Astrocyte (in vitro differentiated cells and primary cell): Measurements from ENCODE around the gene PLEKHG7. TPM values are rescaled to one million over a fixed set of nuclear protein-coding genes. Genes with fewer than 3 reads are reported as not detected.

Experiments
- DNase-seq: peaks from one replicate; pipeline ENCODE4 v3.0.0-alpha.2; 2010; ENCODE audit warnings: low read depth
- FAIRE-seq: peaks from 2 replicates; lab custom pipeline; 2011; peaks lifted over from hg19 to GRCh38; lab: Jason Lieb, UNC
- H2AFZ ChIP-seq: 2 replicates; pipeline ENCODE4 v1.6.0; 2012; ENCODE audit warnings: low read depth, low read length, inconsistent platforms
- H3K27ac ChIP-seq: 2 replicates; pipeline ENCODE4 v1.5.1; 2011; ENCODE audit warnings: low read depth, low read length, inconsistent platforms
- H3K27me3 ChIP-seq: 2 replicates; pipeline ENCODE4 v1.6.0; 2011; ENCODE audit warnings: low read length, inconsistent platforms; ENCODE audit not compliant: insufficient read depth
- H3K36me3 ChIP-seq: 2 replicates; pipeline ENCODE4 v1.5.1; 2011; ENCODE audit warnings: low read length, inconsistent platforms; ENCODE audit not compliant: insufficient read depth
- H3K4me1 ChIP-seq: 2 replicates; pipeline ENCODE4 v1.5.1; 2011; ENCODE audit warnings: low read length, inconsistent platforms; ENCODE audit not compliant: insufficient read depth
- H3K4me2 ChIP-seq: 2 replicates; pipeline ENCODE4 v1.6.0; 2012; ENCODE audit warnings: low read length, inconsistent platforms
- H3K4me3 ChIP-seq: 2 replicates; pipeline ENCODE4 v1.5.1; 2011; ENCODE audit warnings: low read depth, mild to moderate bottlenecking, low read length, inconsistent platforms; ENCODE audit not compliant: insufficient read depth
- H3K79me2 ChIP-seq: 2 replicates; pipeline ENCODE4 v1.6.0; 2012; ENCODE audit warnings: mild to moderate bottlenecking, low read length, inconsistent platforms; ENCODE audit not compliant: insufficient read depth
- H3K9ac ChIP-seq: 2 replicates; pipeline ENCODE4 v1.6.0; 2012; ENCODE audit warnings: mild to moderate bottlenecking, low read length, inconsistent platforms
- H3K9me3 ChIP-seq: 2 replicates; pipeline ENCODE4 v1.5.1; 2012; ENCODE audit warnings: low read depth, mild to moderate bottlenecking, low read length, inconsistent platforms; ENCODE audit not compliant: insufficient read depth
- H4K20me1 ChIP-seq: 2 replicates; pipeline ENCODE4 v1.6.0; 2012; ENCODE audit warnings: low read length, inconsistent platforms; ENCODE audit not compliant: insufficient read depth
- H3K27ac Mint-ChIP-seq: one replicate; pipeline ENCODE4 v1.8.0; 2021; ENCODE audit warnings: mild to moderate bottlenecking, mixed read lengths; ENCODE audit not compliant: unreplicated experiment
- H3K27me3 Mint-ChIP-seq: one replicate; pipeline ENCODE4 v1.8.0; 2021; ENCODE audit warnings: low read depth, mixed read lengths; ENCODE audit not compliant: unreplicated experiment
- H3K36me3 Mint-ChIP-seq: one replicate; pipeline ENCODE4 v1.8.0; 2021; ENCODE audit warnings: low read depth, mixed read lengths; ENCODE audit not compliant: unreplicated experiment
- H3K4me1 Mint-ChIP-seq: one replicate; pipeline ENCODE4 v1.8.0; 2021; ENCODE audit warnings: low read depth, mixed read lengths; ENCODE audit not compliant: unreplicated experiment
- H3K4me3 Mint-ChIP-seq: one replicate; pipeline ENCODE4 v1.8.0; 2021; ENCODE audit warnings: mild to moderate bottlenecking, moderate library complexity, mixed read lengths; ENCODE audit not compliant: unreplicated experiment
- H3K9me3 Mint-ChIP-seq: one replicate; pipeline ENCODE4 v1.8.0; 2021; ENCODE audit warnings: mild to moderate bottlenecking, mixed read lengths; ENCODE audit not compliant: unreplicated experiment
- CTCF ChIP-seq: IDR thresholded peaks from 2 replicates; pipeline ENCODE4 v1.5.1; 2011; ENCODE audit warnings: low read depth, mild to moderate bottlenecking, inconsistent platforms, low read length, moderate library complexity; ENCODE audit not compliant: insufficient read depth
- EZH2 ChIP-seq: IDR thresholded peaks from 2 replicates; pipeline ENCODE4 v1.6.1; 2012; ENCODE audit warnings: mild to moderate bottlenecking, low read length, inconsistent platforms; ENCODE audit not compliant: insufficient read depth
- total RNA-seq: library from RNA; stranded (reverse); gene quantifications from 2 replicates; pipeline ENCODE4 v1.2.1, GENCODE V29; 2021

Gene PLEKHG7
- total RNA-seq, 1 donor from 2014 or later, result 0.68 TPM

GRCh38 chr12:92656911-92657310 lies 45.9 kb upstream of the PLEKHG7 start:
- Histone ChIP-seq H4K20me1 (no peaks in the 10 kb centered on the region), H3K9ac (no peak overlapping the region), H3K4me3 (no peak overlapping the region), H3K4me1 (no peaks in the 10 kb centered on the region), H3K4me2 (no peak overlapping the region), H3K9me3 (no peaks in the 10 kb centered on the region), H3K27ac (no peak overlapping the region), H3K79me2 (no peaks in the 10 kb centered on the region), H3K27me3 (no peaks in the 10 kb centered on the region), H3K36me3 (no peaks in the 10 kb centered on the region), H2AFZ (no peak overlapping the region)
- no peaks in the 10 kb centered on the region for H3K36me3 Mint-ChIP-seq
- no peaks in the 10 kb centered on the region for H3K27me3 Mint-ChIP-seq
- FAIRE-seq, result no peak
- H3K27ac Mint-ChIP-seq, result no peak overlapping the region
- no peaks in the 10 kb centered on the region for H3K4me1 Mint-ChIP-seq
- no peak for TF ChIP-seq EZH2
- no peak for TF ChIP-seq CTCF
- DNase-seq, result no peak
- H3K9me3 Mint-ChIP-seq, result peaks cover 1% of the 10 kb centered on the region
- H3K4me3 Mint-ChIP-seq, result no peak overlapping the region

GRCh38 chr12:92657770-92658169 lies 45.0 kb upstream of the PLEKHG7 start:
- no peak overlapping the region for H3K4me2 ChIP-seq
- Mint-ChIP-seq H3K4me3 (no peak overlapping the region), H3K27me3 (no peaks in the 10 kb centered on the region), H3K9me3 (peaks cover 3% of the 10 kb centered on the region), H3K27ac (no peak overlapping the region), H3K36me3 (no peaks in the 10 kb centered on the region), H3K4me1 (no peaks in the 10 kb centered on the region)
- no peak overlapping the region for H2AFZ ChIP-seq
- H3K4me1 ChIP-seq, result no peaks in the 10 kb centered on the region
- no peaks in the 10 kb centered on the region for H3K27me3 ChIP-seq
- H3K36me3 ChIP-seq, result no peaks in the 10 kb centered on the region
- FAIRE-seq (no peak), DNase-seq (no peak)
- H3K27ac ChIP-seq, result no peak overlapping the region
- H3K9me3 ChIP-seq, result no peaks in the 10 kb centered on the region
- no peaks in the 10 kb centered on the region for H4K20me1 ChIP-seq
- H3K79me2 ChIP-seq, result no peaks in the 10 kb centered on the region
- TF ChIP-seq CTCF (no peak), EZH2 (no peak)
- no peak overlapping the region for H3K9ac ChIP-seq
- no peak overlapping the region for H3K4me3 ChIP-seq

- Histone ChIP-seq H2AFZ (no peak overlapping the region), H3K27ac (no peak overlapping the region), H3K4me3 (no peak overlapping the region), H3K9me3 (no peaks in the 10 kb centered on the region), H3K27me3 (no peaks in the 10 kb centered on the region), H3K79me2 (no peaks in the 10 kb centered on the region), H4K20me1 (no peaks in the 10 kb centered on the region), H3K9ac (no peak overlapping the region), H3K36me3 (no peaks in the 10 kb centered on the region), H3K4me2 (no peak overlapping the region), H3K4me1 (no peaks in the 10 kb centered on the region)
- Mint-ChIP-seq H3K27me3 (no peaks in the 10 kb centered on the region), H3K27ac (no peak overlapping the region), H3K36me3 (no peaks in the 10 kb centered on the region), H3K4me3 (no peak overlapping the region), H3K4me1 (no peaks in the 10 kb centered on the region), H3K9me3 (peaks cover 3% of the 10 kb centered on the region)
- TF ChIP-seq EZH2 (no peak), CTCF (no peak)
- DNase-seq (no peak), FAIRE-seq (no peak)
Measured at GRCh38 chr12:92658611-92659010, 44.2 kb upstream of the PLEKHG7 start.
